Neural progenitor cell (in vitro differentiated cells): Measurements from ENCODE around the gene PHETA2. TPM values are rescaled to one million over a fixed set of nuclear protein-coding genes. Genes with fewer than 3 reads are reported as not detected.
A peak's percentile ranks its signal among the peaks of the same experiment; 100 is the strongest.
"Not testable (repeated sequence)": the region's sequence is repeated elsewhere in the genome, so short reads cannot be mapped to it uniquely, and the experiment has no call there.

ENCODE experiments used
- DNase-seq: peaks from one replicate; pipeline ENCODE4 v3.0.0-alpha.2; 2016; ENCODE audit warnings: low spot score
- H2AFZ ChIP-seq: fragments of 200-600 bp; sonication (generic); replicated peaks from 2 replicates; pipeline ENCODE4 v1.6.1; 2016; ENCODE audit warnings: antibody characterized with exemption
- H3F3A ChIP-seq: fragments of 200-600 bp; sonication (generic); 2 replicates; pipeline ENCODE4 v1.6.1; 2016; ENCODE audit warnings: antibody characterized with exemption, low read depth
- H3K27ac ChIP-seq: fragments of 200-600 bp; sonication (generic); 2 replicates; pipeline ENCODE4 v1.5.1; 2016; ENCODE audit warnings: mild to moderate bottlenecking
- H3K27me3 ChIP-seq: fragments of 200-600 bp; sonication (generic); 2 replicates; pipeline ENCODE4 v1.6.1; 2016; ENCODE audit warnings: mild to moderate bottlenecking, moderate library complexity
- H3K36me3 ChIP-seq: fragments of 200-600 bp; sonication (generic); 2 replicates; pipeline ENCODE4 v1.5.1; 2016
- H3K4me1 ChIP-seq: fragments of 200-600 bp; sonication (generic); 2 replicates; pipeline ENCODE4 v1.6.1; 2016; ENCODE audit warnings: mixed run types
- H3K4me2 ChIP-seq: fragments of 200-600 bp; sonication (generic); 2 replicates; pipeline ENCODE4 v1.6.1; 2016
- H3K4me3 ChIP-seq: fragments of 200-600 bp; sonication (generic); 2 replicates; pipeline ENCODE4 v1.5.1; 2016
- H3K79me2 ChIP-seq: fragments of 200-600 bp; sonication (generic); 2 replicates; pipeline ENCODE4 v1.6.1; 2016; ENCODE audit warnings: low read depth
- H3K9ac ChIP-seq: fragments of 200-600 bp; sonication (generic); 2 replicates; pipeline ENCODE4 v1.6.1; 2016
- H3K9me3 ChIP-seq: fragments of 200-600 bp; sonication (generic); 2 replicates; pipeline ENCODE4 v1.5.1; 2016; ENCODE audit warnings: low read depth
- H4K20me1 ChIP-seq: fragments of 200-600 bp; sonication (generic); 2 replicates; pipeline ENCODE4 v1.6.1; 2016; ENCODE audit warnings: low read depth
- H3K27ac Mint-ChIP-seq: 3 replicates; pipeline ENCODE4 v1.8.0; 2021; ENCODE audit warnings: mixed read lengths
- H3K27me3 Mint-ChIP-seq: 2 replicates; pipeline ENCODE4 v1.8.0; 2022; ENCODE audit warnings: low read depth, mild to moderate bottlenecking, inconsistent platforms, moderate library complexity, mixed read lengths; ENCODE audit not compliant: insufficient read depth
- H3K36me3 Mint-ChIP-seq: 3 replicates; pipeline ENCODE4 v1.8.0; 2021; ENCODE audit warnings: mixed read lengths
- H3K4me1 Mint-ChIP-seq: 3 replicates; pipeline ENCODE4 v1.8.0; 2021; ENCODE audit warnings: mixed read lengths
- H3K4me3 Mint-ChIP-seq: 3 replicates; pipeline ENCODE4 v1.8.0; 2021; ENCODE audit warnings: mild to moderate bottlenecking, moderate library complexity, mixed read lengths
- H3K9me3 Mint-ChIP-seq: 3 replicates; pipeline ENCODE4 v1.8.0; 2020; ENCODE audit warnings: mixed read lengths
- CTCF ChIP-seq: fragments of 200-600 bp; sonication (generic); IDR thresholded peaks from 2 replicates; pipeline ENCODE4 v1.5.1; 2017; ENCODE audit warnings: antibody characterized with exemption, mild to moderate bottlenecking
- EZH2 ChIP-seq: fragments of 200-600 bp; sonication (generic); IDR thresholded peaks from 2 replicates; pipeline ENCODE4 v1.6.1; 2017; ENCODE audit warnings: antibody characterized with exemption, mild to moderate bottlenecking, moderate library complexity
- EZH2phosphoT487 ChIP-seq: fragments of 200-600 bp; sonication (generic); IDR thresholded peaks from 2 replicates; pipeline ENCODE4 v1.6.1; 2017; ENCODE audit warnings: antibody characterized with exemption
- total RNA-seq: library from RNA; depleted of rRNA; stranded (reverse); fragments of >200 nt; gene quantifications from 2 replicates; pipeline ENCODE4 v1.2.3, GENCODE V29; 2015; ENCODE audit warnings: low replicate concordance

Gene PHETA2
- total RNA-seq, 1 donor from 2014 or later, result 0.79 TPM

- H3K36me3 Mint-ChIP-seq, result peaks cover 12% of the 10 kb centered on the region
- peaks cover 19% of the 10 kb centered on the region for H3K27me3 ChIP-seq
- not testable (repeated sequence) for H3K9ac ChIP-seq, H3K4me3 ChIP-seq, H3K4me3 Mint-ChIP-seq, H4K20me1 ChIP-seq, H2AFZ ChIP-seq, H3K36me3 ChIP-seq, H3K9me3 ChIP-seq, H3F3A ChIP-seq, H3K4me1 Mint-ChIP-seq, H3K27ac Mint-ChIP-seq, H3K27ac ChIP-seq, H3K79me2 ChIP-seq, H3K27me3 Mint-ChIP-seq
- H3K9me3 Mint-ChIP-seq, result peaks cover 26% of the 10 kb centered on the region
- TF ChIP-seq CTCF, result peak; percentile 38
- DNase-seq, result peak; percentile 57
- H3K4me2 ChIP-seq, result peak overlapping the region; percentile 32
- peaks cover 15% of the 10 kb centered on the region for H3K4me1 ChIP-seq
Observed at GRCh38 chr22:42112793-42113192, 38.7 kb downstream of the PHETA2 start.

- Histone ChIP-seq H3K9me3 (no peaks in the 10 kb centered on the region), H3K27ac (no peak overlapping the region), H3F3A (peaks cover 4% of the 10 kb centered on the region), H3K79me2 (no peaks in the 10 kb centered on the region), H3K4me3 (no peak overlapping the region), H3K36me3 (no peaks in the 10 kb centered on the region), H4K20me1 (no peaks in the 10 kb centered on the region), H2AFZ (no peak overlapping the region), H3K4me1 (peaks cover 15% of the 10 kb centered on the region), H3K27me3 (peaks cover 13% of the 10 kb centered on the region), H3K4me2 (no peak overlapping the region), H3K9ac (no peak overlapping the region)
- H3K9me3 Mint-ChIP-seq, result peaks cover 25% of the 10 kb centered on the region
- peaks cover 12% of the 10 kb centered on the region for H3K36me3 Mint-ChIP-seq
- H3K4me3 Mint-ChIP-seq, result no peak overlapping the region
- H3K27ac Mint-ChIP-seq, result no peak overlapping the region
- peak; percentile 82 for DNase-seq
- TF ChIP-seq CTCF (peak; percentile 71), EZH2 (no peak), EZH2phosphoT487 (no peak)
- H3K27me3 Mint-ChIP-seq, result peaks cover 2% of the 10 kb centered on the region
- H3K4me1 Mint-ChIP-seq, result peaks cover 11% of the 10 kb centered on the region
Observed at GRCh38 chr22:42114721-42115120, 40.7 kb downstream of the PHETA2 start.

GRCh38 chr22:42115420-42115830 is 41.4 kb downstream of the PHETA2 start:
- peaks cover 24% of the 10 kb centered on the region for H3K9me3 Mint-ChIP-seq

GRCh38 chr22:42116848-42117424 is 42.9 kb downstream of the PHETA2 start:
- H3K4me3 Mint-ChIP-seq, result no peak overlapping the region
- H2AFZ ChIP-seq, result no peak overlapping the region
- H3K9ac ChIP-seq, result no peak overlapping the region
- H3K4me2 ChIP-seq, result no peak overlapping the region
- no peaks in the 10 kb centered on the region for H3K36me3 ChIP-seq
- peaks cover 4% of the 10 kb centered on the region for H3F3A ChIP-seq
- peaks cover 2% of the 10 kb centered on the region for H3K27me3 Mint-ChIP-seq
- peaks cover 15% of the 10 kb centered on the region for H3K4me1 Mint-ChIP-seq
- H3K79me2 ChIP-seq, result no peaks in the 10 kb centered on the region
- no peaks in the 10 kb centered on the region for H3K9me3 ChIP-seq
- TF ChIP-seq EZH2 (no peak), CTCF (peak; percentile 51)
- H3K27me3 ChIP-seq, result peaks cover 13% of the 10 kb centered on the region
- no peak overlapping the region for H3K27ac Mint-ChIP-seq
- peak; percentile 32 for DNase-seq
- peaks cover 12% of the 10 kb centered on the region for H3K36me3 Mint-ChIP-seq
- H3K9me3 Mint-ChIP-seq, result peaks cover 24% of the 10 kb centered on the region
- H3K27ac ChIP-seq, result no peak overlapping the region
- H4K20me1 ChIP-seq, result no peaks in the 10 kb centered on the region
- H3K4me3 ChIP-seq, result no peak overlapping the region
- H3K4me1 ChIP-seq, result peaks cover 14% of the 10 kb centered on the region

More at GRCh38 chr22:42115420-42115830, 41.4 kb downstream of the PHETA2 start:
- H3K9me3 ChIP-seq, H3K36me3 ChIP-seq, H4K20me1 ChIP-seq, H3K4me3 ChIP-seq, H3K27me3 Mint-ChIP-seq, H3K79me2 ChIP-seq, H3K27ac Mint-ChIP-seq, H3K9ac ChIP-seq, H3F3A ChIP-seq, DNase-seq, H2AFZ ChIP-seq, H3K27ac ChIP-seq, H3K4me3 Mint-ChIP-seq, H3K4me2 ChIP-seq: not testable (repeated sequence)
- H3K27me3 ChIP-seq, result peaks cover 13% of the 10 kb centered on the region
- Mint-ChIP-seq H3K36me3 (peaks cover 12% of the 10 kb centered on the region), H3K4me1 (peaks cover 15% of the 10 kb centered on the region)
- H3K4me1 ChIP-seq, result peaks cover 15% of the 10 kb centered on the region

GRCh38 chr22:42120231-42121021 is 46.4 kb downstream of the PHETA2 start:
- H3K36me3 Mint-ChIP-seq, H3K4me2 ChIP-seq, H3K9me3 ChIP-seq, H3K27me3 ChIP-seq, H3F3A ChIP-seq, H3K9me3 Mint-ChIP-seq, H3K27me3 Mint-ChIP-seq, H3K9ac ChIP-seq, H3K4me3 ChIP-seq, H3K4me1 Mint-ChIP-seq, H3K4me1 ChIP-seq, H3K4me3 Mint-ChIP-seq, DNase-seq, H3K36me3 ChIP-seq, H4K20me1 ChIP-seq, H2AFZ ChIP-seq, H3K27ac Mint-ChIP-seq, H3K27ac ChIP-seq, H3K79me2 ChIP-seq: not testable (repeated sequence)
